ENCODE data around the gene ODR4.
"Not testable (repeated sequence)": the region's sequence is repeated elsewhere in the genome, so short reads cannot be mapped to it uniquely, and the experiment has no call there.

Gene ODR4

GRCh38 chr1:186421446-186421845 lies 45.8 kb downstream of the ODR4 start:
- DNase-seq (ENCODE audit: low read depth, low spot score), result no peak

GRCh38 chr1:186424539-186424938 lies 48.9 kb downstream of the ODR4 start:
- no peak for DNase-seq (ENCODE audit: low read depth, low spot score)

DNA sequence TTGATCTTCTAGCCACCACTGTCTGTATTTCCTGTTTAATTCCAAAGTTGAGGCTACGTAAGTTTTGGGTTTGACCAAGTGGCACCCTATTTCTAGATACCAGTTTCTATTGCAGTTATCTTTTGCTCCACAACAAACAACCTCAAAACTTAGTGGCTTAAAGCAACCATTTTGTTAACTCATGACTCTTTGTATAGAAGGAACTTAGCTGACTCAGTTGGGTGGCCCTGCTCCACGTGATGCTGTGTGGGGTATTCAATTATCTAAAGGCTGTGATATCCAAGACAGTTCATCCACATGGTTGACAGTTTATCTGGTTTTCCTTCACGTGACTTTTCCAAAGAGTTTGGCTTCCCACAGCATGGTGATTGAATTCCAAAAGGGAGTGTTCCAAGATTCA lies 50.5 kb downstream of the ODR4 start:
- no peak for DNase-seq (ENCODE audit: low read depth, low spot score)

DNA sequence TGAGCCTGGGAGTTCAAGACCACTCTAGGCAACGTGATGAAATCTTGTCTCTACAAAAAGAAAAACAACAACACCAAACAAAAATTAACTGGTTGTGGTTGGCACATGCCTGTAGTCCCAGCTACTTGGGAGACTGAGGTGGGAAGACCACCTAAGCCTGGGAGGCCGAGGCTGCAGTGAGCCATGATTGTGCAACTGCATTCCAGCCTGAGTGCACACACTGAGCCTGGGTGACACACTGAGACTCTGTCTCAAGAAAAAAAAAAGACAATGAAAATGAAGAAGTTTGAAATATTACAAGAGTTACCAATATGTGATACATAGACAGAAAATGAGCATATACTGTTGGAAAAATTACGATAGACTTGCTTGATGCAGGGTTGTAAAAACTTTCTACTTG lies 53.4 kb downstream of the ODR4 start:
- no peak for DNase-seq (ENCODE audit: low read depth, low spot score)

GRCh38 chr1:186435336-186435735 lies 59.7 kb downstream of the ODR4 start:
- DNase-seq (ENCODE audit: low read depth, low spot score), result no peak

- DNase-seq (ENCODE audit: low read depth, low spot score), result no peak
These were observed 62.9 kb downstream of the ODR4 start for GRCh38 chr1:186438567-186438966.

DNA sequence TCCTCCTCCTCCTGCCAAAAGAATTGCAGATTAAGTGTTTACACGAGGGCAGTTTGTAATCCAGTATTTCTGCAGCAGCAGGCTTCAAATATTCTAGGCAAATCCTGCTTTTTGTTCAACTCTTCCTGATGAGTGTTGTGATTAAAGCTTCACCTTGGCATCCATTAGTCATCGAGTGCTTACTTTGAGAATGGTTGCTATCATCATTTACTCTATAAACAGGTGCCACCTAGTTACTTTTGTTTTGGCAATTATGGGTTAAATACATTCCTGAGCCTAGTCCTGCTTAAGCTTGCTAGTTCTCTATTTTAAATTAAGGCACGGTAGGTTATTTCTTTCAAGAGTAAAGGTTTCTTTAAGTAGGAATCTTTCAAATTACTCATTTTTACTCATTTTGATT lies 64.9 kb downstream of the ODR4 start:
- DNase-seq (ENCODE audit: low read depth, low spot score), result no peak

DNA sequence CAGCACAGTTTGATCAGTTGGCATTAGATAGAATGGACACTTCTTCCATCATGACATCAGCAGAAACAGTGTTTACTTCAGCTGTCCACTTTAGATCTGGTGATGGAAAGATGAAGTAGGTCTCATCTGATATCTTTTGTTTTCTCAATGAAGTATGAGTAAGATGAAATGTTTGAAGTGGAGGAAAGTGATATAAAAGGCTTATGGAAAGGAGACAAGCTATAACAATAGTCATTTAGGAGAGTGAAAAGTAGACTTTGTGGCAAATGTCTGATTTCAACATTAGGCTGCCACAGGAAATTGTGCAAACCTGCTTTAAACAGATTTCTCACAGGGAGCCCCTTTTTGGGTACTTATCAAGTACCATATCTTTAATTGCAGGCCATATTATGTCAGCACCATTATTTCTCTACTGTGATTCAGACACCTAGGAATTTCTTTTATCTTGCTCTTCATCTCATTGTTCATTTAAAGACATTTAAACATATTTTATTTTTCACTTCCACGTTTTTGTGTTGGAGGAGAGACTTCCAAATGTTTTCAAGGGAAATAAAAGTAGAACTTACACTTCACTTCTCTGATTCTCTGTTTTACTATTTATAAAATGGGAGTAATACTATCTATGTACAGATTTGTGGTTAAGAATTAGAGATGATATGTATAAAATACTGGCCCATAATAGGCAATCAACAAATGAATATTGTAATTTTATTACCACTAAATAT lies 67.2 kb downstream of the ODR4 start:
- no peak for DNase-seq (ENCODE audit: low read depth, low spot score)

GRCh38 chr1:186443638-186444037 lies 68.0 kb downstream of the ODR4 start:
- DNase-seq (ENCODE audit: low read depth, low spot score), result no peak

DNA sequence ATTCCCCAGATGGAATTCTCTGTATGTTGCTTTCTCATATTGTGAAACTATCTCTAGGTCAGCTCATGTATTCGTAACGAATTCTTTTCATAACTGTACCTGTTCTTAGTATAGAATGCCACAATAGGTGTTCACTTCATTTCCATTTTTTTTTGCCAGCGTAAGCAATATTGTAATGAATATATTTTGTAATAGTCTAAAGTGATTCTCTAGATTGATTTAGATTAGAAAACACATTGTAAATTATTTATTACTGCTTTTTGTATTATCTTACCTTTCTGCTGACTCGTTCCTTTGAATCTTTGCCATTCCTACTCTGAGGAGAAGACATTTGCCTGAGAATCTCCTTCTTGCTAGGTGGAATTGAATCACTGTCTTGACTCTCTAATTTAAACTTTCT lies 70.5 kb downstream of the ODR4 start:
- no peak for DNase-seq (ENCODE audit: low read depth, low spot score)

GRCh38 chr1:186454981-186455380 lies 79.3 kb downstream of the ODR4 start:
- no peak for DNase-seq (ENCODE audit: low read depth, low spot score)

DNA sequence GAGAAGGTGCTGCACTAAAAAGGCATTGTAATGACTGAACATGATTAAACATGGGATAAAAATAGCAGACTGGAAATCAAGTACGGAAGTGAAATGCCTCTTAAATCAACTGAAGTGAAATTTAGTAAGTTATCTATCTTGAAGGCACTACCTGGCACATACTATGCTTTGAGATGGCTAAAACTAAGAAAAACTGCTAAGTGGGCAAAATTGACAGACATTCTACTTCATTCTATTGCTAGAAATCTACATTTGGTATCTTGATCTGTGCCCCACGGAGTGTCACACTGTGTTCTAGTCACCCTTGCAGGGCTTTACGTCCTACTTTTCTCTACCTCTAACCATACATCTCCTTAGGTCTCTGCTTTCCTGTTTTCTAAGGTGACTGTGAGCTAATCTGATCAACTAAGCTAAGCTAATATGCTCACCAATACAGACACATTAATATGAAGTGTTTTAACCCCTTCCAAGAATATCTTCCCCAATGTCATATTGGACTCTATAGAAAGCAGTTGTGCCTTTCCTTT lies 81.2 kb downstream of the ODR4 start:
- no peak for DNase-seq (ENCODE audit: low read depth, low spot score)

DNA sequence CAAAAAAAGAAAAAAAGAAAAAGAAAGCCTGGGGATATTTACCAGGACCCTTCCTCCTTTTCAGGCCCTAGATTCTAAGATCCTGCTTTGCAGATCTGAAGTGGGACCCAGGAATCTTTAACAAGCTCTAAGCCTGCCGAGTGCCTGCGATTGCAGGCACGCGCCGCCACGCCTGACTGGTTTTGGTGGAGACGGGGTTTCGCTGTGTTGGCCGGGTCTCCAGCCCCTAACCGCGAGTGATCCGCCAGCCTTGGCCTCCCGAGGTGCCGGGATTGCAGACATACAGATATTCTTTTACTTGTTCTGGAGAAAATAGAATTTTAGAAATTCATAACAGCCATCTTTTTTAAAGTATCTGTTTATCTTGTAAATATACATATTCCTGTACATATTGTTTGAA lies 83.5 kb downstream of the ODR4 start:
- not testable (repeated sequence) for DNase-seq (ENCODE audit: low read depth, low spot score)

DNA sequence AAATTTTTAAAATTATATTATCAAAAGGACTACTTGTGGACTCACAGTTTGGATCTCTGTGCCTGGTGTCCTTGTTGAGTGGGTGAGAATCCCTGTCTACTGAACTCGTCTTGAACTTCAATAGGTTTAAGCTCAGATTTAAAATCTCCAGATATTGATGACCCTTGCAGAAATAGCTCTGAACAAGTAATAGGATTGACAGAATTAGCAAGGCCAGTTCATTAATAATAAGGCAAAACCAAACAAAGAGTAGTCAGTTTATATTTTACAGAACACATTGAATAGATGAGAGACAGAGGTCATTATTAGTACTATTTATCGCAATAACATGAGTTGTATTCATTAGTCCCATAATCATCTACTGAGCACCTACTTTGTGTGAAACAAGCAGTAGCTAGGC lies 85.4 kb downstream of the ODR4 start, which contains the start of gene PDC:
Gene PDC (minus strand): TSS at position 101 of the 400 bp plus-strand sequence. CDS start 11,655 bp downstream, outside the sequence.
- DNase-seq (ENCODE audit: low read depth, low spot score), result no peak

DNA sequence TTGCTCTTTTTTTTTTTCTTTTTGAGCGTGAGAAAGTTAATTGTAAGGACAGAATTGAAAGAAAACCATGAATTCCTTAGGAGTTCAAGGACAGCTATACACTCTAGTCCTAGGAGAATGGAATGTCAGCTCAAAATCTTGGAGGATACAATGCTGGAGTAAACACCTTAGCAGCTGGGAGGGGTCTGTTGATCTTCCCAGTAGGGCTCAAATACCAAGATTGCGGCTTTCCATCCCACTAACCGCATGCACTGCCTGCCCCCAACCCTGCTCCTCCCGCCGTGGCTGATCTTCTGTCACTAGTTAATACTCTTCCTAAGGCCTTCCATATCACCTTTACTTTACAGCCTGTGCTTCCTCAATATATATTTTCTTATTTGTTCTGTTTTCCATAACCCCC lies 87.9 kb downstream of the ODR4 start:
- peak; percentile 5 for DNase-seq (ENCODE audit: low read depth, low spot score)

- no peak for DNase-seq (ENCODE audit: low read depth, low spot score)
These were observed 88.3 kb downstream of the ODR4 start for GRCh38 chr1:186463926-186464325.

DNA sequence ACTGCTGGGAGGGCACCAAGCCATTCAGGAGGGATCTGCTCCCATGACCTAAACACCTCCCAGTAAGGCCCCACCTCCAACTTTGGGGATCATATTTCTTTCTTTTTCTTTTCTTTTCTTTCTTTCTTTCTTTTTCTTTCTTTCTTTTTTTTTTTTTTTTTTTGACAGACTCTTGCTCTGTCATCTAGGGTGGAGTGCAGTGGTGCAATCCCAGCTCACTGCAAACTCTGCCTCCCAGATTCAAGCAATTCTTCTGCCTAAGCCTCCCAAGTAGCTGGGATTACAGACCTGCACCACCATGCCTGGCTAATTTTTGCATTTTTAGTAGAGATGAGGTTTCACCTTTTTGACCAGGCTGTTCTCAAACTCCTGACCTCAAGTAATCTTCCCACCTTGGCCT lies 89.9 kb downstream of the ODR4 start:
- not testable (repeated sequence) for DNase-seq (ENCODE audit: low read depth, low spot score)

DNA sequence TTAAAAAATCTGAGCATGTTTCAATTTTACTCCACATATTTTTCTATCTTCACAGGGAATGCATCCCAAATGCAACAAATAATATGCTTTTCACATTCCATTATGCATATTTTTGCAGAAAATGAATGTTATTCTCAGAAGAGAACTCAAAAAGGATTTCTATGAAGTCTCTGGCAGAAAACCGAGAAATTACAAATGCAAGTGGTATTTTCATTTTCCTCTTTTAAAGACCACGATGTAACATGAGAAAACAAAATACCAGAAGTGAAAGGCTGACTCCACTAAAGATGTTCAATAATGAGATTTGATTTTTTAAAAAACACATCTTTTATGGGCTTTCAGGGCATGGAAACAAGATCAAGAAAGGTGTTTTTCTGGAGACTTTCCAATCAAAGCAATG lies 90.3 kb downstream of the ODR4 start:
- no peak for DNase-seq (ENCODE audit: low read depth, low spot score)
